ENCODE results near the gene ANK3.

Gene ANK3

DNA sequence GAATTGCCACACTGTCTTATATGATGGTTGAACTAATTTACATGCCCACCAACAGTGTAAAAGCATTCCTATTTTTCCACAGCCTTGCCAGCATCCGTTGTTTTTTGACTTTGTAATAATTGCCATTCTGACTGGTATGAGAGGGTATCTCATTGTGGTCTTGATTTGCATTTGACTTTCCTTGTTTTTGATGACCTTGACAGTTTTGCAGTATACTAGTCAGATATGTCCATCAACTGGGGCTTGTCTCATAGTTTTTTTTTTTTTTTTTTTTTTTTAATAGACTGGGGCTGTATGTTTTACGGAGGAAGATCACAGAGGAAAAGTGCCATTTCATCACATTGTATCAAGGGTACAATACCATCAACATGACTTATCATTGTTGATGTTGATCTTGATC is 220.6 kb downstream of the ANK3 start:
- no peak for DNase-seq

DNA sequence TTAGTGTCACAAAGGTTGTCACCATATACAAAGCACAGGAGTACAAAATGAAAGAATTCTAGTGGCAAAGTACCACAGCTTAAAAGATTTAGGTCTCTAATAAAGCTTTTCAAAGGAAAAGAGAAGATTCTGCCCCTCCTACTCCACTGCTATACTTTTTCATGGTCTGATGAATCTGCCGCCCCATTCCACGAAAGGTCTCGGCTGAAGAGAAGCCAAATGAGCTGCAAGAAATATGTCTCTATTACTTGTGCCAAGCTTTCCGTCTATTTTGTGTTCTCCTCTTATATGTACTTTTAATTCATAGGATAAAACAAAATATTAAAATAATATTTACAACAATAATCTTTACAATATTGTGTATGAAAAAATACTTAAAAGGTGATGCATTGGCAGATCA is 222.6 kb downstream of the ANK3 start:
- no peak for DNase-seq

GRCh38 chr10:60163786-60164185 is 225.9 kb downstream of the ANK3 start:
- DNase-seq = no peak

DNA sequence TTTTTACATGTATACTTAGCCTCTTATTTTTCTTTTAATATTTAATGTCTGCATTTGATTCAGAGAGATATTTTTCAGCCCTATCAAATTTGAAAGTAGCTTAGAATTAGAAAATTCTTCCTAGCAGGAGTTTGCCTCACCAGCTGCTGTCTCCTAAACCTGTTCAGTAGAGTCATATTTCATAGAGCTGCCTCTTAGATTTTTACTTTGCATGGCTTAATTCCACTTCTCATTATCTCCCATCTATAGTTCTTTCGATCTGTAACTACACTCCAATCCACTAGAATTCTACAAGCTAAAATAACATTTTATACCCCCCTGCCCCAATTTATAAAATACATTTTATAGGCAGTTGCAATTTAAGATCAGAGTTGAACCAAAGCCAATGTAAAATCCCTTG is 227.0 kb downstream of the ANK3 start:
- no peak for DNase-seq

- DNase-seq = no peak
Measured at GRCh38 chr10:60155943-60156683, 233.6 kb downstream of the ANK3 start.

DNA sequence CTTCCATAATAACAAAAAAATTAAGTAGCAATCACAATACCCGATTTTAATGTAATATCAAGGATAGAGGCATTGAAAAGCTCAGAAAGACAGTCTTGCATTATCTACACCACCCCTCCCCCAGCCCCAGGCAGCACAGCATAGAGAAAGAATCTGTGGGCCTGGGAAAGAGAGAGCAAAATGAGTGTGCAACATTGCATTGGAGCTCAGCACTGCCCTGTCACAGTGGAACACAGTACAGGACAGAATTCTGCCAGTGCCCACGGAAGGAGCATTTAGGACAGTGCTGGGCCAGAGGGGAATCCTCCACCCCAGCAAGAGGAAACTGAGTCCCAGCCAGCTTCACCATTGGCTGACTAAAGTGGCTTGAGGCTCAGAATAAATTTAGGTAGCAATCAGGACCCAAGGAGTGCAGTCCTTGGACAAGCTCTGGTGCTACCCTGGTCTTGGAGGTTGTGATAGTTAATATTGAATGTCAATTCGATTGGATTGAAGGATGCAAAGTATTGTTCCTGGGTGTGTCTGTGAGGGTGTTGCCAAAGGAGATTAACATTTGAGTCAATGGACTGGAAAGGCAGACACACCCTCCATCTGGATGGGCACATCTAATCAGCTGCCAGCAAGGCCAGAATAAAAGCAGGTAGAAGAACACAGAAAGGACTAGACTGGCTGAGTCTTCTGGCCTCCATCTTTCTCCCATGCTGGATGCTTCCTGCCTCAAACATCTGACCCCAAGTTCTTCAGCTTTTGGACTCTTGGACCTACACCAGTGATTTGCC is 234.4 kb downstream of the ANK3 start:
- DNase-seq = no peak

DNA sequence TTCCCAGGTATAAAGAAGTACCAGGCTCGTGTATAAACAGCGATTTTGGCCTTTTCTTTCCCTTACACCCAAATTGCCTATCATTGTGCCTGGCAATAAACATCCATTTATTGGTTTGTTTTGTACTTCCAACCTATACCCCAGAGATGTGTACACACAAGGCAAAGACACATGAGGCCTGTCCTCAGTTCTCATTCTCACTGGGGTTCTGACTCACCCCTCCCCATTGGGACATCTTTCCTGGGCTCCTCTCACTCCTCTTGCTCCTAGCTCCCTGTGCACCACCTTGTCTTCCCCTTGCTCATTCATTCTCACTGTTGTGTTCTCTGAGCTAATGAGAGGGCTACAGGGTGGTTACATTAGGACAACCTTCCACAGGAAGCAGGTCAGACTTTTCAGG is 240.7 kb downstream of the ANK3 start:
- DNase-seq = no peak

- no peak for DNase-seq
Measured at GRCh38 chr10:60148266-60148840, 241.3 kb downstream of the ANK3 start.

DNA sequence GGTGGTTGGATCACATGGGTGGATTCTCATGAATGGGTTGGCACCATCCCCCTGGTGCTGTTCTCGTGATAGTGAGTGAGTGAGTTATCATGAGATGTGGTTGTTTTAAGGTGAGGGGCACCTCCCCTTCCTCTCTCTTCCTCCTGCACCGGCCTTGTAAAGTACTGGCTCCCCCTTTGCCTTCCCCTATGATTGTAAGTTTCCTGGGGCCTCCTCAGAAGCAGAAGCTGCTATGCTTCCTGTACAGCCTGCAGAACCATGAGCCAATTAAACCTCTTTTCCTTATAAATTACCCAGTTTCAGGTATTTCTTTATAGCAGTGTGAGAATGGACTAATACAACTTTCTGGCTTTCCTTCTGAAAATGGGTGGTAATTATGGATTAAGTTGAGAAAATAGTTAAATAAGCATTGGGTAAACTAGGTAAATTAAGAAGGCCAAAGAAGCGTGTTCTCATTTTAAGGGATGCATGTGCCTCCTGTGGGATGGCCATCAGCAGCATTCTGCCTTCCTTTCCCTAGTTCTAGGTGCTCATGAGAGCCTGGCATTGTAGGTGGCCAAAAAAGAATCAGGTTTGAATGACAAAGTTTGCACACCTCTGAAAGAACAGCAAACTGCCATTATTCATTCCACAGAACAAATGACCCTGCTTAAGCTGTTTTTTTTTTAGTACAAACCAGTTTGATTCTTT is 242.0 kb downstream of the ANK3 start:
- no peak for DNase-seq

- no peak for DNase-seq
Measured at GRCh38 chr10:60147025-60147424, 242.7 kb downstream of the ANK3 start.

- no peak for DNase-seq
Measured at GRCh38 chr10:60144099-60144498, 245.6 kb downstream of the ANK3 start.

DNA sequence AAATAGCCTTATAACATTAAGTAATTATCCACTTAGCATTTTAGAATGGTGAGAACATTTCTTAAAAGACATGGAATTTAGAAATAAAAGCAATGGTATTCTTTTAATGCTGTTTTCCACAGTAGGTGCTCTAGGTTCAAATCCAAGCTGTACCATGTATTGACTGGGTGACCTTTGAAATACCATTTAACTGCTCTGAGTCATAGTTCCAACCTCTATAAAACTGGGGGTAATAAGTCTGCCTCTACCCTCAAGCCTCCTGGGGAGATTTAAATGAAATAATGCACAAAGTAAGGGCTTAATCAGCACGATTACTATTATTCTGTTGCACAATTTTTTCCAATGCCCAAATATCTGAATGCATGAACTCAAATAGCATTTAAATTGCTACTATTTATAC is 246.9 kb downstream of the ANK3 start:
- DNase-seq = no peak

DNA sequence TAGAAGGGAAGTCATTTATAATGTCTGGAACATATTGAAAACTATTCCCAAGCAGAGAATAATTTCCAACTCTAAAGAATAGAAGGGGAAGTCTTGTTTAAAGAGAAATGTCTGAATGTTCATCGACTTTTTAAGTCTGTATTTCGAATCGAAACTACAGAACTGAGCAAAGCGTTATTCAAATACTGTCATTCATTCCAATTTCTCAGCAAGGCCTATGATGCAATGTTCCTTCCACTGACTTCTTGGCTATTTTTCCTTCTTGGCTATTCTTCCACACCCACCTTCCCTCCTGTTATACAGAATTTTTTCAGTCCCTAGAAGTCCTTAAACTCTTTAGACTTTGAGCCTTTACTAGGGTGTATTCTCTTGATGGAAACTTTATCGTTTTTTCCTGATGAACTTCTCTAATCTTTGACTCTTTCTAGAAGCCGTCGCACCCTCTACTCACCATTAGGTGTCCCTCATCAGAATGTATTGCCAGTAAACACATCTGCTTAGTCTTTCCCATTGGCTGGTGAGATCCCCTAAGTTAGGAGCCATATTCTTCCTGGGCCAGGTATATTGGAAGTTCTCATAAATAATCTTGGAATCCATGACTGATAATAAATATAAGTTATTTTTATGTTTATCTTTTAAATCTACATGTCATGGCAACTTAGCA is 247.6 kb downstream of the ANK3 start:
- DNase-seq = no peak

GRCh38 chr10:60140651-60141632 is 248.7 kb downstream of the ANK3 start:
- DNase-seq = peak; percentile 38

- DNase-seq = peak; percentile 21
Measured at GRCh38 chr10:60139798-60140566, 249.7 kb downstream of the ANK3 start.

- no peak for DNase-seq
Measured at GRCh38 chr10:60139290-60139689, 250.4 kb downstream of the ANK3 start.

GRCh38 chr10:60138842-60139241 is 250.8 kb downstream of the ANK3 start:
- DNase-seq = no peak

DNA sequence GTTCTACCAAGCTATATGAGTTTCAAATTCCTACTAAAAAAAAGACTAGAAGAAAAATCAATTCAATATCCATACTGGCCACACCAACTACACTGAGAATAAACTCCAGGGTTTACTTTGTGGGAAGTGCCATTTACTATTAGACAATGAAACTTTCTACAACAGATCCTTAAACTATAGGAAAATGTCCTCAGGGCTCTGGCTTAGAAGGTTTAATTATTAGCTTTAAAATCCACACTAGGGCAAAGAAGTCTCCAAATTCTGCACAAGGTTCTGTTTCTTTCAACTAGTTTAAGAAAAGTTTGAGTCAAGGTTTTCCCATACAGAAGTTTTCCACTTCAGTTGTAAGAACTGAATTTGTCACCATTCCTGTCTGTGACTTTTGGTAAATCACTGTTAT is 251.6 kb downstream of the ANK3 start:
- no peak for DNase-seq

DNA sequence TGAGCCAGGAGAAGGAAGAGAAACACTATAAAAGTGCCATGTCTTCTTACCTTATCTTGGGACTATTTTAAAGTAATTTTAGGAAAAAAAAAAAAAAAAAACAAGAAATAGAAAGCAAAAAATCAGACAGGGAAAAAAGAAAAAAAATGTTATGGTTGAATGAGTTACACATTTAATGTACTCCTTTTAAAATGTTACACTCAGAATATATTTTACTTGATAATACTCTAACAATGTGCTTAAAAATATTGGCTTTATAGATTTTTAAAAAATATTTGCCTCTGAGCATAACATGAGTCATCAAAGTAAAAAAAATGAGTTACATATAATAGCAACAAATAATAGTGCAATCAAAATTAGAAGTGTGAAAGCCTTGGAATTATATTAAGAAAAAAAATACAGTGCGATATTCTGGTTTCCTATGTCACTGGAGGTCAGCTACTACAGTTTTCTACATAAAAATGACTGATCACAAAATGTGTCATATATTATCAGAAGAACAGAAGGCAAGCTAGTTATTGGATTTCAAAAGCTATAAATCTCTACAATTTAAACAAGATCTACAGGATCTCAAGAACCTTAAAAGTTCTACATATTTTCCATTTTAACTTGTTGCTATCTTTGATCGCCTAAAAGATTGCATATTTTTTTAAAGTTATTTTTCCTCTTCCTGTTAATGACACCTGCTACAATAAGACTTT is 252.2 kb downstream of the ANK3 start:
- DNase-seq = no peak

DNA sequence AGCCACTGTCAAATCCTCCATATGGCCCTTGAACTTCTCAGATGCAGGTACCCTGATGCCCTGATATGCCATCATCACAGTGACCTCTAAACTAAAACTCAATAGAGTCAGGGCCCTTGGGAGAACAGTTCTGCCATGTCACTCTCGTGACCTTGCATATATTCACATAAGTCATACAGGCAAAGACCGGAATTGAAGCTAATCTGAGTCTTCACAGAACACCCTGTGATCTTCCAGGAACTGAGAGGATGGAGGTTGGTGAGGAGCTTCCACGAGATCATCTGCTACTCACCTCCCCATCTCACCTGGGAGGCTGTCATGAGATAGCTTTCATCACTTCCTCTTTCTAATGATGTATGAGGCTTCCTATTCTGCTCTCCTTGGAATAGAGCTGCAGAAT is 254.7 kb downstream of the ANK3 start:
- no peak for DNase-seq

Data from femur (tissue), 1 donor.